PC-3 (cell line): ENCODE data around the gene SLC25A21.

Experiments used
- EZH2 ChIP-seq: fragments of 300-600 bp; sonication (generic); IDR thresholded peaks from one replicate; pipeline ENCODE4 v1.6.1; 2017; ENCODE audit warnings: antibody characterized with exemption, mild to moderate bottlenecking, low read length; ENCODE audit not compliant: unreplicated experiment
- EZH2phosphoT487 ChIP-seq: fragments of 300-600 bp; sonication (generic); IDR thresholded peaks from 2 replicates; pipeline ENCODE4 v1.6.1; 2018; ENCODE audit warnings: mild to moderate bottlenecking, antibody characterized with exemption, low read length, borderline replicate concordance
- TF ChIP-seq, protein P1 (sequence below): fragments of 300-600 bp; sonication (generic); conservative IDR thresholded peaks from 2 replicates; pipeline ENCODE4 v1.5.1; 2017; ENCODE audit warnings: antibody characterized with exemption, low read depth, mild to moderate bottlenecking, low read length

DNA sequence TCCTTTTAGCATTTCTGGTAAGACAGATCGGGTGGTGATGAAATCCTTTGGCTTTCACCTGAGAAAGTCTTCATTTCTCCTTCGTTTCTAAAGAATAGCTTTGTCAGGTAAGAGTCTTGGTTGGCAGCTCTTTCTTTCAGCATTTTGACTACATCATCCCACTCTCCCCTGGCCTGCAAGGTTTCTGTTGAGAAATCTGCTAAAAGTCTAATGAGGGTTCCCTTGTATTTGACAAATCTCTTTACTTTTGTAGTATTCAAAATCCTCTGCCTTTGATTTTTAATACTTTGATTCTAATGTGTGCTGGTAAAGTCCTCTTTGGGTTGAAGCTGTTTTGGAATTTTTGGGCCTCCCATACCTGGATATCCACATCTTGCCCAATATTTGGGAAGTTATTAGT lies 390.5 kb downstream of the SLC25A21 start:
- TF ChIP-seq, protein P1, sequence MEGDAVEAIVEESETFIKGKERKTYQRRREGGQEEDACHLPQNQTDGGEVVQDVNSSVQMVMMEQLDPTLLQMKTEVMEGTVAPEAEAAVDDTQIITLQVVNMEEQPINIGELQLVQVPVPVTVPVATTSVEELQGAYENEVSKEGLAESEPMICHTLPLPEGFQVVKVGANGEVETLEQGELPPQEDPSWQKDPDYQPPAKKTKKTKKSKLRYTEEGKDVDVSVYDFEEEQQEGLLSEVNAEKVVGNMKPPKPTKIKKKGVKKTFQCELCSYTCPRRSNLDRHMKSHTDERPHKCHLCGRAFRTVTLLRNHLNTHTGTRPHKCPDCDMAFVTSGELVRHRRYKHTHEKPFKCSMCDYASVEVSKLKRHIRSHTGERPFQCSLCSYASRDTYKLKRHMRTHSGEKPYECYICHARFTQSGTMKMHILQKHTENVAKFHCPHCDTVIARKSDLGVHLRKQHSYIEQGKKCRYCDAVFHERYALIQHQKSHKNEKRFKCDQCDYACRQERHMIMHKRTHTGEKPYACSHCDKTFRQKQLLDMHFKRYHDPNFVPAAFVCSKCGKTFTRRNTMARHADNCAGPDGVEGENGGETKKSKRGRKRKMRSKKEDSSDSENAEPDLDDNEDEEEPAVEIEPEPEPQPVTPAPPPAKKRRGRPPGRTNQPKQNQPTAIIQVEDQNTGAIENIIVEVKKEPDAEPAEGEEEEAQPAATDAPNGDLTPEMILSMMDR: no peak
- TF ChIP-seq EZH2phosphoT487 (no peak), EZH2 (no peak)
